ENCODE results near the gene IGLL5. TPM values are rescaled to one million over a fixed set of nuclear protein-coding genes. Genes with fewer than 3 reads are reported as not detected.
"Not testable (repeated sequence)": the region's sequence is repeated elsewhere in the genome, so short reads cannot be mapped to it uniquely, and the experiment has no call there.

IGLL5 gene
- total RNA-seq, 1 donor from 2014 or later: 1.2 TPM

DNA sequence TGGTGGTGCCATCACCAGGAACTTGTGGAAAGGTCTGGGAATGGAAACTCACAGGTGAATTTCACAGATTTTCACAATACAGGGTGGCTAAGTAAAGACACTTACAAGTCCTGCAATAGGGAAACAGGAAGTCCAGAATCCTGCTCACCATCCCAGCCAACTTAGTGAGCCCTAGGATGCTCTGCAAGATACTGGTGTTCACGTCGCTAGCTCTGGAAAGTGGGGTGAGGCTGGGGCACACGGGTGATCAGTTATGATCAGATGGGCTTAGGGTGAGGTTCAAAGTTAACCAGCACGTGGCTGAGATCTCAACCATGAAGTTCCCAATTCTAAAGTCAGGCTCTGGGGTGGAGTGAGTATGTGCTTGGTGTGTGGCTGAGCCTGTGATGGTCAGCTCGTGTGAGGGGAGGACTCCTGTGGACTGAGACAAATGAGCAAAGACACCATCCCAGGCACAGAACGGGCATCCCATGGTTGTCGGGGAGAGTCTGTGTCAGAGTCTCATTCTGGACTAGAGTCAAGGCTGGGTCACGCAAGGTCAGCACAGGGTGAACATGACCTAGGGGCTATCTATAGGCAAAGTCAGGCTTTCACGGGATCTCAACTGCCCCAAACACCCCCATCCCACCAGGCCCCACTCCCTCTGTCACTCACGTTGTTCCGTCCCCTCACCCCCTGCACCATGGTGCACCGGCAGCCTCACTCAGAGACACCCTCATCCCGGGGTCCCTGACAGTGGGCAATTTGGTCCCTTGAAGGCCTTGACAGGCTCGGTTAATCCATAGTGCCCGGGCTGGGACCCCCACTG lies 23.9 kb downstream of the IGLL5 start:
- ATAC-seq (no peak), DNase-seq (ENCODE audit: low spot score) (no peak)

DNA sequence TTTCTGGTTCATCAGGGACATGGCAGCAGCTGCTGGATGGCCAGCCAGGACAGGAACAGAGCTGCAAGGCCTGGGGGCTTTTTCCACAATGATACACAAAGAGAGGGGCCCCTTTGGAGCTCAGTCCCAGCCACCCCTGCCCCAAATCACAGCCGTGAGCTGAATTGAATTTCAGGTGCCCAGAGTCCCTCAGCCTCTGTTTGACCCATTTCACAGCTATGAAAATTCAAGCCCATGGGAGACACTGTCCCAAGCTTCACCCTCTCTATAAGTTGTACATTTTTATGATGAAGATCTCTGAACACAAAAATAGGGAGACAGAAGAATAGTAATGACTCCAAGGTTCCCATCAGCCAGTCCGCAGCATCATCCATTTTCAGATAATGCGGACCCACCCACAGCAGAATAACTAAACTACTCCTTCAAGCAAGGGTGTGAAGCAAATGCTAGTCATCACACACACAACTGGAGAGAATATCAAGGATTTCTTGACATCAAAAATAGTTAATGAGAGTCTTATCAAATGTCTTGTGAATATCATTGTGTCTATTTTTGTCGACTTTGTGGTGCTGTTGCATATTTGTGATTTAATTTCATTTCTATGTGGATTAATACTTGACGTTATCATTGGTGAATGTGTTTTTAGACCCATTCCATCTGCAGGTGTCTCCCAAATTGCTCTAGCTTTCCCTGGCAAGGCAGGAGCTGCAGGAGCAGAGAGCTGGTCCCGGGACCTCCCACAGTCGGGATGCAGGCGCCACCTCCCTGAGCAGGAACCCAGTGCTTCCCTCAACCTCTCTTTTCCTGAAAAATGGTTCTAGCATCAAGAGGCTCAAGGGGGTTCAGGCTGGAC lies 24.7 kb downstream of the IGLL5 start:
- no peak for DNase-seq (ENCODE audit: low spot score)
- ATAC-seq: no peak

DNA sequence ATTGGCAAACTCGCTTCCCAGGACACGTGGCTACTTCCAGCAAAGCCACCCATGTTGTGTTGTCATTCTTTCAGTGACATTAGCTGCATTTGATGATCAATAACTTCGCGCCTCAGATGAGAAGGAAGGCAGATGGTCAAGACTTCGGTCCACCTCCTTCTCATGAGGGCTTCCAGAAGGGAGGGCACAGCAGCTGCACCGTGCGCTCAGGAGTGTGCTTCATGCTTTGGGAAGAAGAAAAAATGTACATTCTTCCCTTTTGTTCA lies 25.3 kb downstream of the IGLL5 start:
- ATAC-seq: no peak

DNA sequence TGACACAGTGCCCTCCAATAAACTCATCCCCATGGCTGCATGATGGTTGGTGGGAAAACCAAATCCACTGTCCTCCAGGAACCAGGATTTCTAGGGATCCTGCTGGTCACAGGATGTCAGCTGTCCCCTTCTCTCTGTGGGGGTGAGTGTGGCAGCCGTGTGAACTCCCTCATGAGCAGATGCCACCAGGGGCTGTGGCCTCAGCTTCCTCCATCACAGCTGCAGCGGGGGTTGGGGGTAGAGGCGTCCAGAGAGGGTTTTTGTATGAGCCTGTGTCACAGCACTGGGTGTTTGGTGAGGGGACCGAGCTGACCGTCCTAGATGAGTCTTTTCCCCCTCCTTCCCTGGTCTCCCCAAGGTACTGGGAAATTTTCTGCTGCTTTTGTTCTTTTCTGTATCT lies 26.4 kb downstream of the IGLL5 start:
- no peak for DNase-seq (ENCODE audit: low spot score)

More for the DNA sequence above, 25.3 kb downstream of the IGLL5 start:
- no peak for DNase-seq (ENCODE audit: low spot score)

DNA sequence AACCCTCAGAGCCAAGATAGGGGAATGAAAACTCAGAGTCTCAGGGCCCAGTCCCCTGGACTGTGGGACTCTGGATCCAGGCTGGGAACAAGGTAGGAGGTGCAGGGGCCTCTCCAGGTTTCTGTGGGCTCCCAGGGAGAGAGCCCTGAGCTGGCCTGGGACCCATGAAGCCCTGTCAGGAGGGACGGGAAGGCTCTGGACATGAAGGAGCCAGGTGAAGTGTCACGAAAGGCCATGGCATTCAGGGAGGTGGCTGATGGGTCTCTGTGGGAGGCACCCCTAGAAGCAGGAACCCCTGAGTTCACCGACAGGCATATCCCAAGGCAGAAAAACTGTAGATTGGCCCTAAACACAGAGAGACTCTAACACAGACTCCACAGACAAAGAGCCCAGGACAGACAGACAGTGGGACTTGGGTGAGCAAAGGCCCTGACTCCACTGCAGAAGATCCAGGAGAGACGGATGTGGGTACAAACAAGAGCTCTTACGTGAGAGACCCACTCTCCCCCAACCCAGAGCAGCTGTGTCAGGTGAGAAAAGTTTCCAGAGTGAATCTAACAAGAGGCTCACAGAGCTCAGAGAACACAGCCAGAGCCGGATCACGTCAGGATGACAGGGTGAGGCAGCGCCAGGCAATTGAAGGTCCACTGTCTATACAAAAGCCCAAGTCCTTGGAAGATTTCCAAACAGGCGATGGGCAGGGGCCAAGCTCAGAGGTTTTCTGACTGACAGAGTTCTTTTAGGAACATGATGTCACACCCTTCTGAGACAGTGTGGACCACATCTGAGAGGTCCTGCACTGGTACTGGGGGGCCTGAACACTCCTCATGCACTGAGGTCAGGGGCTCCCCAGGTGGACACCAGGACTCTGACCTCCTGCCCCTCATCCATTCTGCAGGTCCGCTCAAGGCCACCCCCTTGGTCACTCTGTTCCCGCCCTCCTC lies 27.4 kb downstream of the IGLL5 start:
- no peak for DNase-seq (ENCODE audit: low spot score)
- no peak for ATAC-seq

More for the DNA sequence above, 26.4 kb downstream of the IGLL5 start:
- ATAC-seq: no peak

DNA sequence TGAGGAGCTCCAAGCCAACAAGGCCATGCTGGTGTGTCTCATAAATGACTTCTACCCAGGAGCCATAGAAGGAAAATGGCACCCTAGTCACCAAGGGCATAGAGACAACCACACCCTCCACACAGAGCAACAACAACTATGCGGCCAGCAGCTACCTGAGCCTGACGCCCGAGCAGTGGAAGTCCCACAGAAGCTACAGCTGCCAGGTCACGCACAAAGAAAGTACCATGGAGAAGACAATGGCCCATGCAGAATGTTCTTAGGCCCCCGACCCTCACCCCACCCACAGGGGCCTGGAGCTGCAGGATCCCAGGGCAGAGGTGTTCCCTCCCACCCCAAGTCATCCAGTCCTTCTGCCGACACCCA lies 28.0 kb downstream of the IGLL5 start:
- ATAC-seq (no peak), DNase-seq (ENCODE audit: low spot score) (no peak)

DNA sequence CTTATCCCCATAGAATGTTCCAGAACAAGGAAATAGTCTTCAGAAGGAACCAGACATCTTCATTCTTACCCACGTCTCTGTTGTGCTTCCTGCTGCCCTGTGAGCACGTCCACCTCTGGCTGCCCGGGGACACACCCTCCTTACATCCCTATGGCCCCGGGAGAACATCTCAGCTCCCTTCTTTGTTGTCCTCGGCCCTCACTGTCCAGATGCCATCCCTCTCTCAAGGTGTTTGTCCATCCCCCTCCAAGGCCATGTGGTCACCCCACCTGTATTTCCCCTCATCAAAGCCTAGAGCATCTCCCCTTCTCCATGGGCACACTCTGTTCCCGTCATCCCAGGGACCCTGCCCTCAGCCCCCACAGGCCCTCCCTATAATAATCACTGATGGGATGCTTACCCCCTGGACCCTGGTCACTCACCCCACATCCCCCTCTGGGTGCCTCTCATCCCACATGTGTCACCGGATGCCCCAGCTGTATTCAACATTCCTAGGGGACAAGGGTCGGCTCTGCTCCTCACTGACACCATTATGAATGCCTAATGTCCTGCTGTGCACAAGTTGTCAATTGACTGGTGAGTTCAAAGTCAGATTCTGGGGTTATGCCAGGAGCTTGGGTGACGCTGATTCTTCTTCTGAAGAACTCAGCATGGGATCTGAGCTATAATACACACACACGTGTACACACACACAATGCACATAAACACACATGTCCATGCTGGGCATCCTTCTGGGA lies 28.8 kb downstream of the IGLL5 start:
- ATAC-seq (no peak), DNase-seq (ENCODE audit: low spot score) (no peak)

DNA sequence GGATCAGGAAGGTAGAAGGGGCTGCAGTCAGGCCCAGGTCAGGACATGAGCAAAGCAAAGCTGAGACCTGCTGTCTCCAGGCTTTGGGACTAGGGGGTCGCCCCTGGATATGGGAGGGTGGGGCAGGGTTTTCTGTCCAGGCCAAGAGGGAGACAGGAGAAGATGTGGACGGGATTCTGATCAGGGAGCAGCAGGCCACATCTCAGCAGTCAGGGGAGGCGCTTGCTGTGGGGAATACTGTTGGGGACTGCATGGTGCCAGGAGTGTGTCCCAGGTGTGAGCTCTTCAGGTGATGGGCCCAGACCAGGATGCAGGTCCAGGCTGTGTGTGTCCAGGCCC lies 29.3 kb downstream of the IGLL5 start:
- ATAC-seq: no peak
- DNase-seq (ENCODE audit: low spot score): no peak

DNA sequence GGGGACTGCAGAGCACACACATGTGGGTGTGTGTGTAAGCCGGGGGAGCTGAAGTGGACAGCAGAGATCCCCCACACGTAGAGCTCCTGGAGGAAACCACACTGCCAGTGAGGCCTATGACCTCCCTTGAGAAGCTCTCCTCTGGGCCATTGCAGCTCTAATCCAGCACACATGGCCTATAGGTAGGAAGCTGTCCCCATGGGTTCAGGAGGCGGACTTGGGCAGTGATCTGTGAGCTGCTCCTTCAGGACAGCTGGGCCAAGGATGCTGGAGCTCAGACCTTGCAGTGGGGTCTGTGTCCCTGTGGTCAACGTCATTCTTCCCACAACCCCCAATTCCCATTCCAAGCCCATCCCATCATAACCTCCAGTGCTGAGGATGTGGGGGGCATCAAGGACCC lies 29.8 kb downstream of the IGLL5 start:
- DNase-seq (ENCODE audit: low spot score) (no peak), ATAC-seq (no peak)

DNA sequence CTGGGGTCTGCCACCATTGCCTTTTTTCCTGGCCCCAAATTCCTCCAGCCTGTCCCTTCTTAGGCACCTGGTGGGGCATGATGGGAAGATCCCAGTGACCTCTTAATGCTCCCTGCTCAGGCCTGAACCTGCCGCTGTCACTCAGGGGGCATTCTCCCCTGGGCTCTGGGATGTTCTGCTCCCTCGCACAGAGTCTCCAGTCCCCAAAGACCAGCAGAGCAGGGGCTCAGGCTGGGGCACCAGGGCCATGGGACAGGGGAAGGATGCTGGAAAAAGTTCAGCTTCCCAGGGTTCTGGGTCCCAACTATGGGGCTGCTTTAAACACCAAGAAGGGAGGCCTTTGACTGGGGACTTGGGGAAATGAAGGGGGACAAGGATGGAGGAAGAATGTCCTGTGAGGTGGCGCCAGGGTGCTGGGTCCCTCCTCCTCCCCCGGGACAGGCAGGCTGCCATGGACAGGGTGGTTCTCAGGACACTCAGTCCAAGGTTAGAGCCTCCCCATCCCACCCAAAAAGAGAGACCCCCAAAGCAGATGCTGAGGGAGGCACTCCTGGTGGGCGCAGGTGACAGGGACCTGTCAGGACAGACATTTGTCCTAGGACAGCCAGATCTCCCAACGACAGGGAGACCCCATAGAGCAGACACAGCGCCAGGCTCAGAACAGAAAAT lies 30.8 kb downstream of the IGLL5 start:
- ATAC-seq (no peak), DNase-seq (ENCODE audit: low spot score) (no peak)

DNA sequence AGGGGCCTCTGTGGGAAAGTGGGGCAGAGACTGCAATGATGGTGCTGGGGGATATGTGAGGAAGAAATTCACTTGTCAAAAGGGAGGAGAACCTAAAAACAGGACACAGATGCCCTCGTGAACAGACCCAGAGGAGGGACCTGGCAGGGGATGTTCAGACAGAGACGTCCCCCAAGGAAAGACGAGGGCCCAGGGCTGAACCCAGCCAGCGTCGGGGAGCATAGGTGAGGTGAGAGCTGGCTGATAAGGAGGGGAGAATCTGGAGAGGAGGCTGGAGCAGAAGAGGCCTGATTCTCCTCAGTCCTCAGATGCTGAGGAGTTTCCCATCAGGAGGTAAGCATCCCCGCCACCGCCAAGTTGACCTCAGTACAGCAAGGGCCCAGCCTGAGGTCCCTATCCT lies 31.4 kb downstream of the IGLL5 start:
- ATAC-seq: no peak

DNA sequence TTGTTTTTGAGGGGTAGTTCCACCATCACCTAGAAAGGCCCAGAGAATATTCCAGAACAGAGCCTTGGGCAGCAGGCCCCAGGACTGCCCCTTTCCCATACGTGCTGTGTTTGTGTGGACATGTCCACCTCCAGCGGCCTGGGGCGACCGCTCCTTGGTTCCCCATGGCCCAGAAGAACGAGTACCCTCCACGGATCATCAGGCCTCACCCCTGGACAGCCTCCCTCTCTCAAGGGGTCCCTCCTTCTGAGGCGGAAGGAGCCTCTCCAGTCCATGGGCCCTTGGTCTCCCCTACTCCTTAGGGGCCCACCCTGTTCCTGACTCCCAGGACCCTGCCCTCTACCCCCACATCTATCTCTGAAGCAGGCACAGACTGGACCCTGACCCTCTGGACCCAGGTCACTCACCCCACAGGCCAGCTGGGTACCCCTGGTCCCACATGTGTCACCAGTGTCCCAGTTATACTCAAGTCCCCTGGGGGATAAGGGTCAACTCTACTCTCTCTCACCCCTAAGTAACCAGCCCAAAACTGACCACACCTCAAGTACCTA lies 32.6 kb downstream of the IGLL5 start:
- ATAC-seq: no peak
- no peak for DNase-seq (ENCODE audit: low spot score)

More for the DNA sequence above, 31.4 kb downstream of the IGLL5 start:
- DNase-seq (ENCODE audit: low spot score): no peak

DNA sequence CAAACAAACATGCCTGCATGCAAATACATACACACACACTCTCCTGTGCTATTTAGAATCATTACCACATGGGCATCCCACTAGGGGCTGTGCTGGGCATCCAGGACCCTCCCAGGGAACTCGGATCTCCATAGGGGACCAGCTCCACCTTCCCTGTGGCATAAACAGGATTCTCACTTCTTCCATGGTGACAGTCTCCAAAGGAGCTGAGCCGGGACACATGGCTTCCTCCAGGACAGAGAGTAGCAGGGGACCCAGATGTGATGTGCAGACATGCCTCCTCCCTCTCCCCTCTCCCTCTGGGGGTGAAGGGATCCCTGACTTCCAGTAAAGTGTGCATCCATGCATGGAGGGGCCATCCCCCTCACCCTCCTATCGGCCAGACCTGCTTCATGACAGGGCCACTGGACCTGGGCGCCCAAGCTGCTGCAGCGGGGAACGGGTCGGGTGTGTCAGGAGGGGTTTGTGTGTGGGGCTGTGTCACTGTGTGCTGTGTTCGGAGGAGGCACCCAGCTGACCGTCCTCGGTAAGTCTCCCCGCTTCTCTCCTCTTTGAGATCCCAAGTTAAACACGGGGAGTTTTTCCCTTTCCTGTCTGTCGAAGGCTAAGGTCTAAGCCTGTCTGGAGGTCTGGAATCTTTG lies 33.4 kb downstream of the IGLL5 start:
- DNase-seq (ENCODE audit: low spot score) (no peak), ATAC-seq (no peak)

DNA sequence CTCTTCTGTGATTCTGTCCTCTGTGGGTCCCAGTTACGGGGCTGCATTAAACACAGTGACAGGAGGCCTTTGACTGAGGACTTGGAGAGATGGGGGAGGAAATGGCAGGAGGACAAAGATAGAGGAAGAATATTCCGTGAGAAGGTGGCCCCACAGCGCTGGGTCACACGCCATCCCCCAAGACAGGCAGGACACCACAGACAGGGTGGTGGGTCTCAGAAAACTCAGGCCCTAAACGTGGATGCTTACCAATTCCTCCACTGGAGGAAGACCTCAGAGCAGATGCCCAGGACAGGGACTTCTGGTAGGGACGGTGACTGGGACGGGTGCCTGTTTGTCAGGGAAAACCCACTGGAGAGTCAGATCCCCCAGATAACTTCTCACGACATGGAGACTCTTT lies 34.0 kb downstream of the IGLL5 start:
- no peak for DNase-seq (ENCODE audit: low spot score)
- no peak for ATAC-seq

DNA sequence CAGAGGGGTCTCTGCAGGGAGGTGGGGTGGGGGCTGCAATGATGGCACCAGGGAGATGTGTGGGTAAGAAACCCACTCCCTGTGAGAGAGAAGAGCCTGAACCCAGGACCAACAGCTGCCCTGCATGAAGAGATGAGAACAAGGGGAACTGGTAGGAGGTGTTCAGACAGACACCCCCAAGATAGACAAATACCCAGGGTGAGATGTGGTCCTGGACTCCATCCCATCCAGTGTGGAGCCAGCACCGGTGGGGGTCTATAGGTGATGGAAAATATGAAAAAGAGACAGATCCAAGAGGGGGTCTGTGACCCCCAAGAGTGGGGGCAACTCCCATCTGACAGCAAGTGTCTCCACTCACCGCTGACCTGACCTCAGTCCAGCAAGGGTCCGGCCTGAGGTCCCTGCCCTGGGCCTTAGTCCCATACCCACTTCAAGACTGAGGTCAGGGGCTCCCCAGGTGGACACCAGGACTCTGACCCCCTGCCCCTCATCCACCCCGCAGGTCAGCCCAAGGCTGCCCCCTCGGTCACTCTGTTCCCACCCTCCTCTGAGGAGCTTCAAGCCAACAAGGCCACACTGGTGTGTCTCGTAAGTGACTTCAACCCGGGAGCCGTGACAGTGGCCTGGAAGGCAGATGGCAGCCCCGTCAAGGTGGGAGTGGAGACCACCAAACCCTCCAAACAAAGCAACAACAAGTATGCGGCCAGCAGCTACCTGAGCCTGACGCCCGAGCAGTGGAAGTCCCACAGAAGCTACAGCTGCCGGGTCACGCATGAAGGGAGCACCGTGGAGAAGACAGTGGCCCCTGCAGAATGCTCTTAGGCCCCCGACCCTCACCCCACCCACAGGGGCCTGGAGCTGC lies 34.7 kb downstream of the IGLL5 start:
- ATAC-seq: not testable (repeated sequence)

DNA sequence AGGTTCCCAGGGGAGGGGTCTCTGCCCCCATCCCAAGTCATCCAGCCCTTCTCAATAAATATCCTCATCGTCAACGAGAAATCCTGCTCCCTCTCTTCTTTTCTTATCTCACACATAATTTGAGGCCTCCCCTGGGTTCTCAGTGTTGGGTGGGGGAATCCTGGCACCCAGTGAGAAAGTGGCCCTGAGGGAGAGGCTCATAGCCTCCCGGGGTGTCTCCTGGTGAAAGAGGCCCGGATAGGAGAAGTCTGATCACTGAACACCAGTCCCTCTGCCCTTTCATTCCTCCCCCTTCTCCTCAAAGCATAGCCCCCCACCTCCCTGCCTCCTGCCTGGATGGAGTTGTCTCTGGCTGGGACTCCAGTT lies 35.3 kb downstream of the IGLL5 start:
- ATAC-seq (no peak), DNase-seq (ENCODE audit: low spot score) (no peak)

More for the DNA sequence above, 34.7 kb downstream of the IGLL5 start:
- DNase-seq (ENCODE audit: low spot score): not testable (repeated sequence)

DNA sequence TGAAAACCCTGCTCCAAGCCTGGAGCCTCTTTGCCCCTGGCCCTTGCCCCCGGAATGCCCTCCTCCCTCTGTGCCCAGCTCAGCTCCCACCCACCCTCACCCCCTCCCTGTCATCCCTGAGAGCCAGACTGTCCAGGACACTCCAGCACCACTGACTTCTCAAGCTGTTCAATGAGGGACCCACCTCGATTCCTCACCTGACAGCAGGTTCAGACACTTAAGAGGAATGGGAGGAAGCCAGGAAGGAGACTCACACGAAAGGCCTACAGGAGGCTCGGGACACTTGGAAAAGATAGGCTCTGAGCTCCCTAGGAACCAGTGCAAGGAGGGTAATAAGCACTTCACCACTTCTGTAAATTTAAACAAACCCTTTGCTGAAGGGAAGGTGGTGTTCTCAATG lies 35.8 kb downstream of the IGLL5 start:
- ATAC-seq: no peak
- DNase-seq (ENCODE audit: low spot score): no peak

DNA sequence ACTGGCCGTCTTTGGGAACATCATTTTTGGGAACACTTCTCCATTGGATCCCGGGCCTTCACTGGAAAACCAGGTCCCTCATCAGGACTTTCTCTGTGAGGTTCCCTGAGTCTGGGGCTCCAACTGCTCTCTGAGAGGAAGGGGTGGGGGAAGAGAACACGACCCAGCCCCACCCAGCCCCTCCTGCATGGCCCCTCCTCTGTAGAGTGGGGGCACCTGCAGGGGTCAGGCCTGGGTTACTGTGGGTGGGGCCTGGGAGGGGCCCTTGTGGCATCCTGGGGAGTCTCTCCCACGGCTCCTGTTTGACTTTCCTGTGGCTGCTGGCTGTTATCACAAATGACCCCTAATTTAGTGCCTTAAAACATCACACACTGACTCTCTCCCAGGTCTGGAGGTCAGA lies 36.3 kb downstream of the IGLL5 start:
- DNase-seq (ENCODE audit: low spot score) (no peak), ATAC-seq (no peak)
